GM12891 (cell line): ENCODE measurements around the gene PDE3A.

Source experiments
- PAX5 ChIP-seq: IDR thresholded peaks from 2 replicates; pipeline ENCODE4 v1.6.1; 2011; ENCODE audit warnings: low read length, moderate library complexity, mild to moderate bottlenecking; ENCODE audit not compliant: insufficient read depth, severe bottlenecking
- POLR2A ChIP-seq: IDR thresholded peaks from 2 replicates; pipeline ENCODE4 v1.6.1; 2011; ENCODE audit warnings: low read depth, low read length, control low read depth
- POLR2AphosphoS5 ChIP-seq: IDR thresholded peaks from 2 replicates; pipeline ENCODE4 v1.6.1; 2011; ENCODE audit warnings: low read depth, low read length, control low read depth
- POU2F2 ChIP-seq: IDR thresholded peaks from 2 replicates; pipeline ENCODE4 v1.6.1; 2011; ENCODE audit warnings: low read depth, mild to moderate bottlenecking, control low read depth, low read length, moderate library complexity
- SPI1 ChIP-seq: IDR thresholded peaks from 2 replicates; pipeline ENCODE4 v1.6.1; 2011; ENCODE audit warnings: low read depth, low read length, control low read depth
- TAF1 ChIP-seq: IDR thresholded peaks from 2 replicates; pipeline ENCODE4 v1.6.1; 2011; ENCODE audit warnings: low read depth, low read length, control low read depth

GRCh38 chr12:20438299-20438779 is 70.0 kb downstream of the PDE3A start:
- no peak for TF ChIP-seq POLR2A
- no peak for TF ChIP-seq POLR2AphosphoS5
- no peak for TF ChIP-seq SPI1
- TF ChIP-seq TAF1: no peak
- no peak for TF ChIP-seq POU2F2
- no peak for TF ChIP-seq PAX5
